SK-N-SH (cell line): Measurements from ENCODE around the gene SETD7. TPM values are rescaled to one million over a fixed set of nuclear protein-coding genes. Genes with fewer than 3 reads are reported as not detected.

ENCODE experiments used
- CTCF ChIA-PET: fragments of 300-600, 350-600 bp; formaldehyde crosslinking; extraction: SDS; loops from one replicate; lab custom pipeline; 2021; lab: Yijun Ruan, JAX
- POLR2A ChIA-PET: fragments of 350-600 bp; sonication (Branson Sonifier 250); formaldehyde crosslinking; extraction: SDS; loops from one replicate; lab custom pipeline; 2020; ENCODE audit warnings: antibody characterized with exemption, inconsistent platforms; lab: Yijun Ruan, JAX
- DNase-seq: peaks from one replicate; pipeline ENCODE4 v3.0.0; 2012
- H2AFZ ChIP-seq: fragments of 200-600 bp; sonication (generic); 2 replicates; pipeline ENCODE4 v1.8.1; 2016; ENCODE audit warnings: antibody characterized with exemption, mild to moderate bottlenecking, low read depth
- H3F3A ChIP-seq: fragments of 200-600 bp; sonication (generic); replicated peaks from 2 replicates; pipeline ENCODE3; 2016; ENCODE audit warnings: antibody characterized with exemption, mild to moderate bottlenecking; ENCODE audit not compliant: insufficient read depth
- H3K27ac ChIP-seq, 2 experiments: fragments of 200-500 bp in 1 of 2; fragments of 200-600 bp in 1 of 2; sonication (Bioruptor generic) in 1 of 2; sonication (generic), shearing (Covaris generic) in 1 of 2; 2 replicates each; pipeline versions ENCODE4 v1.5.1 to v1.6.1; 2014 to 2016; ENCODE audit warnings: low read depth in 2 of 2, inconsistent platforms in 1 of 2, low read length in 1 of 2, mild to moderate bottlenecking in 1 of 2, mixed read lengths in 1 of 2
- H3K27me3 ChIP-seq: fragments of 200-600 bp; sonication (generic), shearing (Covaris generic); 2 replicates; pipeline ENCODE4 v1.6.1; 2016; ENCODE audit warnings: mixed run types; ENCODE audit not compliant: insufficient read depth
- H3K36me3 ChIP-seq, 2 experiments: fragments of 200-500 bp in 1 of 2; fragments of 200-600 bp in 1 of 2; sonication (Bioruptor generic) in 1 of 2; sonication (generic) in 1 of 2; replicated peaks in 1 of 2; 2 replicates each; pipeline versions ENCODE3 to v1.5.1; 2014 to 2016; ENCODE audit warnings: low read length in 1 of 2, mild to moderate bottlenecking in 1 of 2; ENCODE audit not compliant: insufficient read depth in 2 of 2, control insufficient read depth in 1 of 2
- H3K4me1 ChIP-seq, 2 experiments: fragments of 200-500 bp in 1 of 2; fragments of 200-600 bp in 1 of 2; sonication (Bioruptor generic) in 1 of 2; sonication (generic), shearing (Covaris generic) in 1 of 2; 2 replicates each; pipeline versions ENCODE4 v1.5.1 to v1.6.1; 2014 to 2016; ENCODE audit warnings: low read depth in 1 of 2, low read length in 1 of 2, mixed run types in 1 of 2; ENCODE audit not compliant: insufficient read depth in 2 of 2, control insufficient read depth in 1 of 2
- H3K4me2 ChIP-seq: fragments of 200-600 bp; sonication (generic), shearing (Covaris generic); 2 replicates; pipeline ENCODE4 v1.6.1; 2017; ENCODE audit warnings: mixed run types
- H3K4me3 ChIP-seq, 2 experiments: fragments of 200-500 bp in 1 of 2; fragments of 200-600 bp in 1 of 2; sonication (Bioruptor generic) in 1 of 2; sonication (generic), shearing (Covaris generic) in 1 of 2; 2 replicates each; pipeline versions ENCODE4 v1.5.1 to v1.8.1; 2014 to 2016; ENCODE audit warnings: low read depth in 2 of 2, inconsistent platforms in 1 of 2, low read length in 1 of 2, mild to moderate bottlenecking in 1 of 2, mixed read lengths in 1 of 2, moderate library complexity in 1 of 2
- H3K79me2 ChIP-seq: fragments of 200-600 bp; sonication (generic); 2 replicates; pipeline ENCODE4 v1.8.1; 2017; ENCODE audit warnings: mild to moderate bottlenecking; ENCODE audit not compliant: insufficient read depth
- H3K9ac ChIP-seq: fragments of 200-600 bp; sonication (generic); 2 replicates; pipeline ENCODE4 v1.6.1; 2017; ENCODE audit warnings: mixed run types
- H3K9me2 ChIP-seq: fragments of 200-600 bp; sonication (generic); 2 replicates; pipeline ENCODE4 v1.6.1; 2017; ENCODE audit warnings: mixed run types
- H3K9me3 ChIP-seq: fragments of 200-600 bp; sonication (generic); 2 replicates; pipeline ENCODE4 v1.6.1; 2017; ENCODE audit warnings: mixed run types, mild to moderate bottlenecking, moderate library complexity
- H4K20me1 ChIP-seq: fragments of 200-600 bp; sonication (generic); 2 replicates; pipeline ENCODE4 v1.6.1; 2017; ENCODE audit warnings: mild to moderate bottlenecking, mixed run types; ENCODE audit not compliant: insufficient read depth
- EZH2phosphoT487 ChIP-seq: fragments of 200-600 bp; sonication (generic); IDR thresholded peaks from 2 replicates; pipeline ENCODE4 v1.6.1; 2017; ENCODE audit warnings: low read depth, mixed run types, mild to moderate bottlenecking, antibody characterized with exemption, moderate library complexity, borderline replicate concordance
- NFIC ChIP-seq: IDR thresholded peaks from 2 replicates; pipeline ENCODE4 v1.4.0; 2012; ENCODE audit warnings: borderline replicate concordance
- PBX3 ChIP-seq: IDR thresholded peaks from 2 replicates; pipeline ENCODE4; 2012
- RAD21 ChIP-seq: IDR thresholded peaks from 2 replicates; pipeline ENCODE4 v1.6.1; 2012; ENCODE audit warnings: mild to moderate bottlenecking, low read length
- RCOR1 ChIP-seq: fragments of 150-350 bp; IDR thresholded peaks from 2 replicates; pipeline ENCODE4 v1.6.1; 2017; ENCODE audit warnings: antibody characterized with exemption, low read length
- SIN3A ChIP-seq: IDR thresholded peaks from 2 replicates; pipeline ENCODE4 v1.6.1; 2012; ENCODE audit warnings: low read depth, mild to moderate bottlenecking, low read length, moderate library complexity, borderline replicate concordance
- SMC3 ChIP-seq: IDR thresholded peaks from 2 replicates; pipeline ENCODE4 v1.6.1; 2012; ENCODE audit warnings: low read depth, low read length, improper control_type of control experiment
- USF2 ChIP-seq: fragments of 150-350 bp; IDR thresholded peaks from 2 replicates; pipeline ENCODE4 v1.6.1; 2017; ENCODE audit warnings: antibody characterized with exemption, low read length, low read depth, borderline replicate concordance
- ZBTB33 ChIP-seq: IDR thresholded peaks from 2 replicates; pipeline ENCODE4 v1.4.0; 2012; ENCODE audit warnings: low read depth, borderline replicate concordance
- polyA plus RNA-seq, 3 experiments: library from polyadenylated mRNA; depleted of rRNA; stranded (reverse); fragments of >200 nt; gene quantifications; 2 replicates each; pipeline ENCODE4 v1.2.3, GENCODE V29; 2012

The SETD7 gene
- polyA plus RNA-seq, 1 of the 3 experiments (the other 2 are of a cell fraction), result 5.0 TPM

GRCh38 chr4:139470997-139471665 is 84.9 kb downstream of the SETD7 start (continued):
- TF ChIP-seq ZBTB33 (no peak), RAD21 (no peak), EZH2phosphoT487 (no peak)

- no peaks in the 10 kb centered on the region for H4K20me1 ChIP-seq
- H3K79me2 ChIP-seq, result peaks cover 60% of the 10 kb centered on the region
These were observed 85.7 kb downstream of the SETD7 start for GRCh38 chr4:139470295-139470694.

More at GRCh38 chr4:139470295-139470694, 85.7 kb downstream of the SETD7 start:
- peaks cover 14 to 27% of the 10 kb centered on the region in 2 experiments for H3K36me3 ChIP-seq
- no peaks in the 10 kb centered on the region for H3K4me1 ChIP-seq
- peaks cover 7% of the 10 kb centered on the region for H3F3A ChIP-seq
- no peak overlapping the region for H2AFZ ChIP-seq
- H3K27me3 ChIP-seq, result no peaks in the 10 kb centered on the region
- CTCF ChIA-PET, result interaction anchor here (0.9 kb wide), 1 partner anchor 27 kb away, joined by 3 read pairs; no protein-coding TSS in a partner anchor
- no peaks in the 10 kb centered on the region for H3K9me2 ChIP-seq
- no peaks in the 10 kb centered on the region; the same call in 1 of the 2 replicates for H3K9me3 ChIP-seq
- H3K27ac ChIP-seq, result no peak overlapping the region
- POLR2A ChIA-PET, result no interaction called here
- no peak overlapping the region for H3K4me2 ChIP-seq
- no peak for DNase-seq
- no peak overlapping the region for H3K4me3 ChIP-seq
- no peak overlapping the region for H3K9ac ChIP-seq
- TF ChIP-seq RCOR1, result no peak
- TF ChIP-seq PBX3, result no peak
- no peak for TF ChIP-seq SIN3A
- no peak for TF ChIP-seq NFIC
- TF ChIP-seq USF2, result no peak
- TF ChIP-seq ZBTB33, result no peak
- TF ChIP-seq SMC3, result no peak
